Natural killer cell (primary cell): ENCODE results near the gene TCEAL8. TPM values are rescaled to one million over a fixed set of nuclear protein-coding genes. Genes with fewer than 3 reads are reported as not detected.

Source experiments
- ATAC-seq, 3 donors: fragments of 150-1000 bp in 2 of 3; fragments of 200-7000 bp in 1 of 3; cut with Tn5 transposase; 1 replicate in 1 of 3; 2 replicates in 2 of 3; pipeline ENCODE4 v1.10.0; 2021; ENCODE audit warnings: mild to moderate bottlenecking in 2 of 3, moderate library complexity in 2 of 3
- DNase-seq, 2 donors: peaks; one replicate each; pipeline versions ENCODE4 v3.0.0 to v3.0.0-alpha.2; 2013 to 2021; ENCODE audit warnings: mixed read lengths in 1 of 2
- H3K27ac ChIP-seq: one replicate; pipeline ENCODE4 v1.5.1; 2013; ENCODE audit warnings: mild to moderate bottlenecking, low read length
- H3K27me3 ChIP-seq: one replicate; pipeline ENCODE4 v1.6.1; 2013; ENCODE audit warnings: low read length; ENCODE audit not compliant: control insufficient read depth, insufficient read depth
- H3K36me3 ChIP-seq: one replicate; pipeline ENCODE4 v1.6.1; 2013; ENCODE audit warnings: low read length; ENCODE audit not compliant: control insufficient read depth, insufficient read depth
- H3K4me1 ChIP-seq: one replicate; pipeline ENCODE4 v1.6.1; 2013; ENCODE audit warnings: low read length; ENCODE audit not compliant: control insufficient read depth, insufficient read depth
- H3K4me3 ChIP-seq: one replicate; pipeline ENCODE4 v1.5.1; 2013; ENCODE audit warnings: low read length
- H3K9me3 ChIP-seq: one replicate; pipeline ENCODE4 v1.6.1; 2013; ENCODE audit warnings: low read length; ENCODE audit not compliant: control insufficient read depth, insufficient read depth
- H3K27ac Mint-ChIP-seq, 2 donors: one replicate each; pipeline ENCODE4 v1.8.0; 2022; ENCODE audit warnings: mild to moderate bottlenecking in 2 of 2, mixed read lengths in 2 of 2, moderate library complexity in 1 of 2
- H3K27me3 Mint-ChIP-seq, 2 donors: one replicate each; pipeline ENCODE4 v1.8.0; 2022; ENCODE audit warnings: low read depth in 2 of 2, mixed read lengths in 2 of 2
- H3K36me3 Mint-ChIP-seq: one replicate; pipeline ENCODE4 v1.8.0; 2022; ENCODE audit warnings: mixed read lengths
- H3K4me1 Mint-ChIP-seq, 2 donors: one replicate each; pipeline ENCODE4 v1.8.0; 2022; ENCODE audit warnings: mixed read lengths in 2 of 2
- H3K4me3 Mint-ChIP-seq: one replicate; pipeline ENCODE4 v1.8.0; 2022; ENCODE audit warnings: mild to moderate bottlenecking, moderate library complexity, mixed read lengths
- H3K9me3 Mint-ChIP-seq, 2 donors: one replicate each; pipeline ENCODE4 v1.8.0; 2022; ENCODE audit warnings: mixed read lengths in 2 of 2
- CTCF ChIP-seq: fragments of 200-600 bp; IDR thresholded peaks from one replicate; pipeline ENCODE4 v1.8.0; 2022; ENCODE audit warnings: antibody characterized with exemption
- WGBS: methylation state at CpG from one replicate; pipeline ENCODE4 v1.1.7; 2013; ENCODE audit warnings: missing lambda C conversion rate; ENCODE audit not compliant: insufficient coverage; 5-methylcytosine and 5-hydroxymethylcytosine counted together
- intact Hi-C: fragments of 100-400 bp; cut with micrococcal nuclease; formaldehyde crosslinking; loops from one replicate; pipeline ENCODE4 v1.14.2; 2022
- total RNA-seq, 4 donors: library from RNA; stranded (reverse); fragments of 120-200 nt in 1 of 4; gene quantifications; one replicate each; pipeline versions ENCODE4 v1.2.3 to v1.2.4, GENCODE V29; 2013 to 2022

The TCEAL8 gene
- total RNA-seq, 3 donors from 2014 or later (not counting 1 experiment from before 2014, with no cell fraction given), result 17.2 to 26.5 (median 22.1) TPM

- H3K9me3 ChIP-seq, result no peaks in the 10 kb centered on the region
- Mint-ChIP-seq H3K9me3 (no peaks in the 10 kb centered on the region), H3K36me3 (no peaks in the 10 kb centered on the region), H3K27ac (no peak overlapping the region), H3K4me3 (peak overlapping the region; percentile 28), H3K4me1 (peaks cover 20 to 21% of the 10 kb centered on the region in 2 donors), H3K27me3 (peaks cover 3 to 14% of the 10 kb centered on the region in 2 donors)
- peaks cover 12% of the 10 kb centered on the region for H3K4me1 ChIP-seq
- ATAC-seq (no peak), DNase-seq (no peak)
- no peak for TF ChIP-seq CTCF
- intact Hi-C loops, result no loop called here
- H3K36me3 ChIP-seq, result no peaks in the 10 kb centered on the region
- no peak overlapping the region for H3K27ac ChIP-seq
- H3K27me3 ChIP-seq, result no peaks in the 10 kb centered on the region
- no peak overlapping the region for H3K4me3 ChIP-seq
These were observed 1.7 kb upstream of the TCEAL8 start for GRCh38 chrX:103256651-103257050.

- 2% methylated on average over 18 of the region's 22 CpGs for WGBS
- TF ChIP-seq CTCF, result no peak
- peaks cover 12% of the 10 kb centered on the region for H3K4me1 ChIP-seq
- intact Hi-C loops, result loop anchor here (2.0 kb wide), 1 partner anchor 39 kb away; the partner anchor contains the start of gene BEX4
- H3K9me3 ChIP-seq, result no peaks in the 10 kb centered on the region
- H3K27ac ChIP-seq, result peak overlapping the region; percentile 81
- H3K27ac Mint-ChIP-seq, result peak overlapping the region; percentile 92 to 99
- H3K27me3 Mint-ChIP-seq, result no peaks in the 10 kb centered on the region
- H3K9me3 Mint-ChIP-seq, result no peaks in the 10 kb centered on the region
- no peaks in the 10 kb centered on the region for H3K36me3 ChIP-seq
- no peaks in the 10 kb centered on the region for H3K27me3 ChIP-seq
- H3K4me1 Mint-ChIP-seq, result peaks cover 20 to 21% of the 10 kb centered on the region in 2 donors
- H3K4me3 ChIP-seq, result peak overlapping the region; percentile 71
- peak overlapping the region; percentile 96 for H3K4me3 Mint-ChIP-seq
- DNase-seq (peak; percentile 20 to 58), ATAC-seq (peak; percentile 59 to 74 (median 66))
- no peaks in the 10 kb centered on the region for H3K36me3 Mint-ChIP-seq
These were observed 657 bp downstream of the TCEAL8 start for GRCh38 chrX:103254171-103254824.

- no peaks in the 10 kb centered on the region for H3K9me3 ChIP-seq
- H3K27me3 ChIP-seq, result no peaks in the 10 kb centered on the region
- DNase-seq (no peak), ATAC-seq (no peak)
- H3K27me3 Mint-ChIP-seq, result no peaks in the 10 kb centered on the region
- peak overlapping the region; percentile 96 for H3K4me3 Mint-ChIP-seq
- H3K36me3 Mint-ChIP-seq, result no peaks in the 10 kb centered on the region
- peak overlapping the region; percentile 92 to 99 for H3K27ac Mint-ChIP-seq
- WGBS, result 47% methylated on average over 6 of the region's 8 CpGs
- peaks cover 20 to 24% of the 10 kb centered on the region in 2 donors for H3K4me1 Mint-ChIP-seq
- TF ChIP-seq CTCF, result no peak
- H3K4me1 ChIP-seq, result peaks cover 12% of the 10 kb centered on the region
- H3K36me3 ChIP-seq, result no peaks in the 10 kb centered on the region
- peak overlapping the region; percentile 81 for H3K27ac ChIP-seq
- intact Hi-C loops, result loop anchor here (2.0 kb wide), 1 partner anchor 39 kb away; the partner anchor contains the start of gene BEX4
- no peaks in the 10 kb centered on the region for H3K9me3 Mint-ChIP-seq
- H3K4me3 ChIP-seq, result no peak overlapping the region
These were observed 1.3 kb downstream of the TCEAL8 start for GRCh38 chrX:103253608-103254007.

- DNase-seq (no peak), ATAC-seq (no peak)
- Histone ChIP-seq H3K36me3 (no peaks in the 10 kb centered on the region), H3K4me1 (peaks cover 12% of the 10 kb centered on the region), H3K4me3 (no peak overlapping the region), H3K27ac (no peak overlapping the region), H3K9me3 (no peaks in the 10 kb centered on the region), H3K27me3 (no peaks in the 10 kb centered on the region)
- Mint-ChIP-seq H3K36me3 (no peaks in the 10 kb centered on the region), H3K27me3 (peaks cover 2 to 6% of the 10 kb centered on the region in 2 donors), H3K27ac (peak overlapping the region in 1 of 2 donors; percentile 35), H3K9me3 (no peaks in the 10 kb centered on the region), H3K4me3 (no peak overlapping the region), H3K4me1 (peaks cover 20 to 26% of the 10 kb centered on the region in 2 donors)
- no peak for TF ChIP-seq CTCF
- WGBS, result 98% methylated on average over 4 of the region's 5 CpGs
- intact Hi-C loops, result no loop called here
These were observed 4.0 kb downstream of the TCEAL8 start for GRCh38 chrX:103250977-103251376.
